CD4-positive, alpha-beta T cell treated with Interleukin-6 at 100 ng/mL for 8 hours (primary cell): ENCODE results near the gene CD34.

Experiments used
- DNase-seq: peaks from one replicate; pipeline ENCODE4 v3.0.0-alpha.2; 2020; ENCODE audit warnings: mixed read lengths, low spot score

Gene CD34

DNA sequence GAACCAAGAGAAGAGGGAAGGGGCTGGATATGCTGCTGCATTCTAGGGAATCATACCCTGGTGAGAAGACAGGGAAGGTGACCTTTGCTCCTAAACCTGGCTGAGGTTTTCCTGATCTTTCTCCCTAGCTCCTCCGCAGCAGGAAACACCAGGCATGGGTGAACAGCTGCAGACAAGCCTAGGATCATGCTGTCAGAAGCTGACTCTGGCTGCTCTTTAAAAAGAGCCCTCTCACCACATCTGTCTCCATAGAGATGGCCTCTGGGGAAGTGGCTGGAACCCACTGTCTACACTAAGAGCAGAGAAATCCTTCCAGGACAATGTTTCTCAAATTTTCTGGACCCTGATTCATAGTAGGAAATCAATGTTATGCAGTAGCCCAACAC, 57.6 kb downstream of the CD34 start:
- DNase-seq, result no peak

DNA sequence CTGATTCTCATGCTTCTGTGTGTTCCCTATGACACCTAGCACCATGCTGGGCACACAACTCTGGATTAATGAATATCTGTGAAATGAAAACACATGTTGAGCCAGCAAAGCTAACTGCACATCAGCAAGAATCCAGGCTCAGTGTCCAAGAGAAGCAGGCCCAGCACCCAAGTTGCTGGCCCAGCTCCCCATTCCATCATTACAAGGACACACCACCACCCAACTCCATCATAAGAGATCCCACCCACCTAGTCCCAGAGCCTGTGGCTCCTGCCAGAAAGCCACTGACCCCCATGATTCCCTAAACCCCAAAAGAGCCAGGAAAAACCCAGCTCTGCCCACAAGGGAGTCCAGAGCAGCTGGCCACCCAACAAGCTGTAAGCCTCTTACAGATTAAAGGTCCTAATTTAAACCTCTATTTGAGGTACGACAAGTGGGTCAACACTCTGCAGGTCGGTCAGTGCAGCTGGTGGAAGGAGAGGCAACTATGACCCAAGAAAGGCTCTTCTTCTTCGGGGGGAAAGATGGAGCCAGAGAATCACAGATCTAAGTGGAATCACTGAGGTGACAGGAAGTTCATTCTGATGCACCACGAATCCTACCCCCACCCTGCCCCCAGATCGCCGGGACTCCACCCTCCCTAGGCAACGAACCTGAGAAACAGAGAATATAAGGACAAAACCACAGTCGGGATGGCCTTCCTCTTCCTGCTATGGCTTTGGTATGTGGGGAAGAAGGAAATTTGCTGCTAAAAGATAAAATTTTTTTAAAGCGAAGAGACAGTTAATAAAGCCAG, 58.2 kb downstream of the CD34 start:
- no peak for DNase-seq

DNA sequence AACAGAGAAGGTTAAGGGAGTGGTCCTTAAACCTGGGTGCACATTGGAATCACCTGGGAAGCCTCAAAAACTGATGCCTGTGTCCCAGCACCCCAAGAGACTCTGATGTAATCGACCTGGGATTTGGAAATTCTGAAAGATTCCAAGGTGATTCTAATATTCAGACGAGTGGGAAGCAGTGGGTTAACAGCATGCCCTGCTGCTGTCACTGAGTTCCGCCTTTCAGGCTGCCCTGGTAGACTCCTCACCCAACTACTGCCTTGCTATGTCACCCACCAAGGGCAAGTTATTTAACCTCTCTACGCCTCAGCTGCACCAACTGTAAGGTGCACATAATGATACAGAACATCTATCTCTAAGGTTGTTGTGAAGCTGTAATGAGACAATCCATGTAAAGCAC, 59.2 kb downstream of the CD34 start:
- no peak for DNase-seq

DNA sequence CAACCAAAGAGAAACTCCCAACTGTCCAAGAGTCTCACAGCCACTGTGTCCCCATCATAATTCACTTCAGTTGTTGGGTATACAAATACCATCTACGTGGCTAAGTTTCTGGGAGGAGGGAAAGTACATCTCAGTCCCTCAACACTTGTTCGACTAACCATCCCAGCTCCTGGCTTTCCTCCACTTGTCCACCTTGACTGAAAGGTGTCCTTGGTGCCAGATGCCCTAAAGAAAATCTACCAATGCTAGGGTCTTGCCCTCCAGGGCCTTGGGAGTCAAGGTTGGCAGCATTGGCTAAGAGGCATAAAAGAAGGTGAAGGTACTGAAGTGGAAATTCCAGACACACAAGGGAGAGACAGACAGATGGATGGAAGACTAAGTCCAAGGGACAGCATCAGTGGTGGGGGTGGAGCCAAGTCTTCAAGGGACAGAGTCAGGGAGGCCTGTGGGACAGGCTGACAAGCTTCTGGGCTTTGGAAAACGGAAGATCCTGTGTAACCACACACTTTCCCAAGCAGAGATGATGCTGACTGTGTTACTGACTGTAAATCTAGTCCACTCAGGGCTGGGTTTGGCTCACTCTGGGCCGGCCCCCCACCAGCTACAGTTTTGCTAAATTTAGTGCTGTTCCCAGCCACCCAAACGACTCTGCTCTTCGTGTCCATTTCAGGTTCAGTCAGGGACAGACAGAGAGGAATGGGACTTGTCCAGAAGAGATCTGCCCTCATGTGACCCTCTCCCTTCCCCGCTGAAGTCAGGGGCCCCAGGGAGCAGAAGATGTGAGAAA, 60.1 kb downstream of the CD34 start:
- no peak for DNase-seq

DNA sequence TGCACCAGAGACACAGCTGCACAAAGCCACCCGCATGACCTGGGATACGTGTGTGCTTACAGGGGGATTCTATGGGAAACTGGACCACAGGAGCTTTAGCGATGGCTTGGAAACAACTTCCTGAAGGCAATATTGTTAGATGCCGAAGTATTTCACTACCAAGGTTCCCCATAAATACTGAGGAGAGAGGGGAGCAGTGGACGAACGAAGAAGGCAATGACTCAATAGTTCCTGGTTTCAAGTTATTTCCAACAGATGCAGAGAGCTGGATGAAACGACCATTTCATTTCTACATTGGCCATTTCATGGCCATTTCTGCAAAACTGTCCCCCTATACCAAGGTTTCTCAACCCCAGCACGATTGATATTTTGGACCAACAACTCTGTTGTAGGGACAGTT, 61.3 kb downstream of the CD34 start:
- no peak for DNase-seq

DNA sequence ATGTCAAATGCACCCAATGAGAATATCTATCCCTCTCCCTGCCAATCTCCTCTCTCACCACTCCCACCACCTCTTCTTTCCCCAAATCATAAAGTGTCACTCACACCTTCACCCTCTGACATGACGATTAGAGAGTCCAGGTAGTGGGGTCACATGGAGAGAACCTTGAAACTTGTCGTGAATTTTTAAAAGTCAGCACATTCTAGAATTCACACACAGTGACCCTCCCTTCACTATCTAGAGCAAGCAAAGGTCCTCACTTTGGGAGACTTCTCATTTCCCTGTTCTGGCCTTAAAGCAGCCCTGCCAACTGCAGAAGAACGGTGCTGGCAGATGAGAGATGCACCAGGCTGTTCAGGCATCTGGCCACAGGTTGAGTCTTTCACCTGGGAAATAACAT, 61.9 kb downstream of the CD34 start:
- no peak for DNase-seq

DNA sequence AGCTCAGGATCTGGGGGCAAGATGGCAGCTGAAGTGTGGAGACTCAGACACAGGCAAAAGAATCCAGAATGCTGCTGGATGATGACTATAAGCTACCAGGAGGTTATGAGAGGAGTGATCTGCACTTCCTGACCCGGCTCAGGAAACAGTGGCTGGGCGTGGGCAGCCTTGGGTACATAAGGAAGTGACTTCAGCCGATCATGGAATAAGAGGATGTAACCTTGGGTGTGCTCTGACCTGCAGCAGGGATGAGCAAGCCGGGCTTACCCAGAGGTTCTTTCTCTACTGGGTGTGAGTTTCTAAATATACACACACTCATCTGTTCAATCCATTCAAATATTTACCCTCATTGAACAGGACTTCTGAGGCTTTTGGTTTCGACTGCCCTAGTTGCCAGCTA, 62.7 kb downstream of the CD34 start:
- peak; percentile 30 for DNase-seq

DNA sequence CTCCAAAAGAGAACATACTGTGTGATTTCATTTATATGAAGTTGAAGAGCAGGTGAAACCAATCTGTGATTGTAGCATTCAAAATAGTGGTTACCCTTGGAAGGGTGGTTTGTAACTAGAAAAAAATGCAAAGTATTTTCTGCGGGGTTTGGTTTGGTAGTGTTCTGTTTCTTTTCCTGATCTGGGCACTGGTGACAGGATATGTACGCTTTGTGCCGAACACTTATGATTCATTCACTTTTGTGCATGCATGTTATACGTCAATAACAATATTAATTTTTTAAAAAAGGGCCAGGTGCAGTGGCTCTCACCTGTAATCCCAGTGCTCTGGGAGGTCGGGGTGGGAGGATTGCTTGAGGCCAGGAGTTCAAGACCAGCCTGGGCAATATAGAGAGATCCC, 63.8 kb downstream of the CD34 start:
- no peak for DNase-seq

DNA sequence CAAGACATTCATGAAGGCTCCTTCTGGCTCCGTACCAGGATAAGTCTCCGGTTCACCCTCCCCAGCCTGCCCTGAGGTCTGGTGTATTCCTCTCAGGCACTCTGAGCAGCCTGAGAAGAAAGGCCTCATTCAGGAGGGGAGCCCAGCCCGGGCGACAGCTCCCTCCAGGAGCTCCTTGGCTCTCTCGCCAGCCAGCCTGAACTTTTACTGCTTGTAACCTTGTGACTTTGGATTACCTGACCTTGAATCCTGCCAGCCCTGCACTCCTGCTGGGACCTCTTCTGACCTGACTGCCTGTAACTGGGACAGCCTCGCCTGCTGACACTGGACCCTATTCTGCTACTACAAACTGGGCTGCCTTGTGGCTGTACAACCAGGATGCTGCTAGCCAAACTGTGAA, 65.8 kb downstream of the CD34 start:
- no peak for DNase-seq

DNA sequence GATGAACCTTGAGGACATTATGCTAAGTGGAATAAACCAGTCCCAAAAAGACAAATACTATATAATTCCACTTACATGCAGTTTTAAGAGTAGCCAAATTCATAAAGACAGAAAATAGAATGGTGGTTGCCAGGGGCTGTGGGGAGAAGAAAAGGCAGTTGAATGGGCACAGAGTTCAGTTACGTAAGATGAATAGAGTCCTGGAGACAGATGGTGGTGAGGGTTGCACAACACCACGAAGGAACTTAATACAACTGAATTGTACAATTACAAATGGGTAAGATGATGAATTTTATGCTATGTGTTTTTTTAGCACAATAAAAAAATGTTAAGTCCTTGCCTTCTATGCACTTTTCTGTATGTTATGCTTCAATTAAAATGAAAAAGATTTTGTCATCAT, 66.6 kb downstream of the CD34 start:
- DNase-seq, result no peak

DNA sequence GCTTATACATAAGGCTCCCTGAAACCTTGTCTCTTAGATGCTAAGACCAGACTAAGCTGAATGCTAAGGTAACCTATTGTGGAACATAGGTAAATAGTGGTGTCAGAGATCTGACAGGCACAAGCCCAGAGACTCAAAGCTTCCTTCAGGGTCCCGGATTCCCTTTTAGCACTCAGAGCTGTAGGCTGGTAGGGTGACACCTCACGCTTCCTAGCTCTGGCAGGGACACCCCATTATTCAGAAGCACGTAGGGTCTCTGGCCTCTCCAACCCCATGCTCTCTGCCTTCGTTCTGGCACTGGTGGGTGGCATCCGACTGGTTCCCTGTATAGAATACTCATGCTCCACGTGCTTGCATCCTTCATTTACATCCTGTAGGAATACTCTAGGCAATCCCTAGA, 68.4 kb downstream of the CD34 start:
- no peak for DNase-seq

DNA sequence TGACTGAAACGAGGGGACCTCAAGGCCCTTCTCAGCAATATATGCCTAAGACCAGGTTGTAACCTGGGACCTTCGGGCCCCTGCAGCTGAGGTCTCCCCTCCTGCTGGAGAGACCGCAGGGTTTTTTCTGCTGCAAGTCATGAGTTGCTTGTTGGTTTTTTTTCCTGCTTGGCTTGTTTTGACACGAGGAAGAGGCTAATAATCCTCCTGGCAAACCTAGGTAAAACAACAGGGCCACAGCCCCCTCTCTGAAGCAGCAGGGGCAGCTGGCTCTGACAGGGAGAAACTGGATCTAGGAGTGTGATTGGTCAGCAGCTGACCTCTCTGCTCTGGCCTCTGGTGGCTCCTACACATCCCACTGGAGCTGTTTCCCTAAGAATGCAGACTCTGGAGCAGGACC, 69.0 kb downstream of the CD34 start:
- no peak for DNase-seq

DNA sequence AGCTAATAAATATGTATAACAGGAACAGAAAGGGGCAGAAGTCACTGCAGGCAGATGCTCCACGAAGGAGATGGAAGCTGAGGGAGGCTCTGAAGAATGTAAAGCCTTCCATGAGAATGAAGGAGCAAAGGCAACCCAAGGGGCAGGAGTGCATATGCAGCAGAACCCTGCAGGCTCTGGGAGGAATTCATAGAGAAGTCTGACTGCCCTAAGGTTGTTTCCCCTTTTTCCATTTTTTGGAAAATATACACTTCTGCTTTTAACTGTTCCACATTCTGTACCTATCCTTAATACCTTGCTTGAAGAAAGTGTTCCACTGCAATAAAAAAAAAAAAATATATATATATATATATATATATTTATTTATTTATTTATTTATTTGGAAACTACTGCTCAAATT, 69.6 kb downstream of the CD34 start:
- DNase-seq, result no peak

DNA sequence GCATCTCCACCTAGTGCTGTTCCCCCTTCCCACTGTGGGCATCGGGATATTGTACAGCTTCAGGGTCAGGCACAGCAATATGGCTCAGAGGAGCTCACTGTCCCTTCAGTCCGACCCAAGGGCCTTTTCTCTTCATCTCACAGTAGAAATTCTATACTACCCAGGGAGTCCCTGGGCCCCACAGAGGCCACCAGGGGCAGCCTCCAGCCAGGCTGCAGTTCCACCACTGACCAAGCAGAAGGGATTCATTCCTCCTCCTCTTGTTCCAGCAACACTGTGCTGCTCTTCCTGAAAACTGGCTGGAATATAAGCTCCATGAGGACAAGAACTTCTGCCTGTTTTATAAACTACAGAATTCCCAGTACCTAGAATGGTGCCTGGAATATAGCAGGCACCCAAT, 70.5 kb downstream of the CD34 start:
- DNase-seq, result no peak

DNA sequence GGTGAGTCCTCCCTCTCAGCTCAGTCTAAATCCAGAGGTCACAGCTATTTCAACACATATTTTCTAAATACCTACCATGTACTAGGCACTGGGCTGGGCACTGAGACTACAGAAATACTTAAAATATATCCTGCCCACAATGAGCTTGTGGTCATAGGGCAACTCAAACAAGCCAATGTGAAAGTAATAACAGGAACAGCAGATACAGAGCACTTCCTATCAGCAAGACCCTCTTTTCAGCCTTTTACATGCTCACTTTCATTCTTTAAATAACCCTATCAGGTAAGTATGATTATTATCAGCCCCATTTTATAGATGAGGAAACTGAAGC, 71.9 kb downstream of the CD34 start:
- no peak for DNase-seq

DNA sequence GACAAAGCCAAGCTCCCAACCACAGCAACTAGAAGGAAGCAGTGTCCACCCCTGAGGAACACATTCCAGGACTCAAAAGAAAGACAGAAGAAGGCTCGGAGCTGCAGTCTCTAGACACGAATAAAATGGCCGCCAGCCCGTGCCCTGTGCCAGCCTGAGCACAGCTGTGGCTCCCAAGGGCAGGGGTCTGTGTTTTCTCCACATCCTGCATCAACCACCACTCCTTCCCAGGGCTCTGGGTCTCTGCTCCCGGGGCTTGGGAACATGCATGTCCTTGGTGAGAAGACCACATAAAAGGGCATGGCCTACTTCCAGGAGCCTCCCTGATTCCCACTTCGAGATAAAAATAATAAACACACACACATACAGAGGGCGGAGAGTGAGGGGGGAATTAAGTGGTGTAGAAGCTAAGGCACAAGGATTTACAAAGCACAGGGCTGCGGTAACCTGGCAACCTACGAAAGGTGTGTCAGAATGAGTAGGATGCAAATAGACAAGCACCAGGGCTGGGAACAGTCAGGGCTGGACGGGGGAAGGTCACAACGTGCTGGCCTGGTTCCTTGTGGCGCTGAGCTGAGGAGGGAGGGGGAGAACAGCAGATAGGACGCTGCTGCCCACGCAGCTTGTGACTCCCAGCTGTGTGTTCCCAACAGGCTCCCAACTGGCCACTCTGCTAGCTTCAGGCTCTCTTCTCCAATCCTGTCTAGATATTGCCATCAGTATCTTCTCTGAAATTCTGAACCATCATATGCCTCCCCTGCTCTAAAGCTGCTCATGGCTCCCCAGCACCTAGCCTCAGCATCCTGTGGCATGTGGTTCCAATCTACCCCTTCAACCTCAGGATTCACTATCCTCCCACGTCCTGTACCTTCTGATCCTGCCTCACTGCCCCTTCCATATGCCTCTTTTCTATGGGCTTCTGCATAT, 72.5 kb downstream of the CD34 start:
- DNase-seq, result no peak

DNA sequence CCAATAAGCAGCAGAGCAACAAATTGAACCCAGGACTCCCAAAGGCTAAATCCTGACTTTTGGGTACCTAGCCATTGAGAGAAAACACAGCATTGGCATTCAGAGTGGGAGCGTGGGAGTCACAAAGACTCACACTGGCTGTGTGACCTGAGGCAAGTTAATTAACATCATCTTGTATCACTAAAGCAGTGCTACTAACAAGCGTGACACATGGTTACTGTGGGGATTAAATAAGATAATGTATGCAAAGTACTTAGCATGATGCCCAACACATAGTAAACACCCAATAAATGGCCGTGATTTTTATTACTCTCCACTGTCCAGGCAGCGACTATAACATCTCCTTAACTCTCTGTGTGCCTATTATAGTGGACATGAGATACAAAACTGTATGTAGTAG, 73.3 kb downstream of the CD34 start:
- DNase-seq, result no peak

DNA sequence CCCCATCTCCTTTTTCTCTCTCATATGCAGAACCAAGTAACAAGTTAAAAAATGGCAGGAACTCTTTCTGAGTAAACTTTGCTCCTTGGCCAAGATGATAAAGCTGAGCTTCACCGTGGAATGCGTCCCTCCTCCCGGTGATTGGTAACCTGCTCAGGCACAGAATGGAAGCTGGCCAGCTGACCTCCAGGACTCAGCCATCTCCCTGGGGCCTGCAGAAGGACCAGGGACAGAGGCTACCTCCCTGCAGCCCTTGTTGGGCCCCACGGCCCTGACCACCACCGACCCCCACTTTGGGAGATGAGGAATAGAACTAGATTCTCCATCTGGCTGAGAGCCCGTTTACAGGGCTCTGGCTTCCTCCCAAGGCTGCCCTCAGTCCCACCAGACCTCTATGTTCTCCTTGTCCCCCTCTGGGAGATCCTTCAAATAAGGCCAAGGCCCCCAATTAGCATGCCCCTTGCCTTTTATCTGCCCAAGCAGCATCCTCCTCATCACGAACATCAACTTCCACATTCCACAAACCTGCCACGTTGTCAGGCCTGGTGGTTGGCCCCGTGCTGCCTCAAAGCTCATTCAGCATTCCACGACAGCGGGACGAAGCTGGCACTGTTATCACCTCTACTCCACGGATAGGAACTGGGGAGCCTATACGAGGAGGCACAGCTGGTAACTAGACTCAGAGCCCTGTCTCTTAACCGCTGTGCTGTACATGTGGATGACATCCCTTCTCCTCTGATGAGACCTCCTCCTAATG, 74.2 kb downstream of the CD34 start:
- no peak for DNase-seq

DNA sequence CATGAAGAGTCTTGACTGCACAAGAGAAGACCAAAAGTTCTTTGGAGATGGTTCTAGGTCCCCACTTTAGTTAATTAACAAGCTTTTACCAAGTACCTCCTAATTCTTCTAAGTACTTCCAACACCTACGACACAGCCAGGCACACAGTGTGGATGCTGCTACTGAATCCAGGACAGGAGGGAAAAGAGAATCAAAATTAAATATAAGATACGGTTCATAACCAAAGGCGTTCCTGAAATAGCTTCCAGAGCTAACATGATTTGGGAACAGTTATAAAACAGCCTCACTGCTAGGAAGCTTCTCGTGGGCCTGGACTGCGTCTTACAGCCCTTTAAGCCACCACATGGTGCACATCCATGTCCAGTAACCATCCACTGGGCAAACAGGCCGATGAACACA, 75.0 kb downstream of the CD34 start:
- no peak for DNase-seq

DNA sequence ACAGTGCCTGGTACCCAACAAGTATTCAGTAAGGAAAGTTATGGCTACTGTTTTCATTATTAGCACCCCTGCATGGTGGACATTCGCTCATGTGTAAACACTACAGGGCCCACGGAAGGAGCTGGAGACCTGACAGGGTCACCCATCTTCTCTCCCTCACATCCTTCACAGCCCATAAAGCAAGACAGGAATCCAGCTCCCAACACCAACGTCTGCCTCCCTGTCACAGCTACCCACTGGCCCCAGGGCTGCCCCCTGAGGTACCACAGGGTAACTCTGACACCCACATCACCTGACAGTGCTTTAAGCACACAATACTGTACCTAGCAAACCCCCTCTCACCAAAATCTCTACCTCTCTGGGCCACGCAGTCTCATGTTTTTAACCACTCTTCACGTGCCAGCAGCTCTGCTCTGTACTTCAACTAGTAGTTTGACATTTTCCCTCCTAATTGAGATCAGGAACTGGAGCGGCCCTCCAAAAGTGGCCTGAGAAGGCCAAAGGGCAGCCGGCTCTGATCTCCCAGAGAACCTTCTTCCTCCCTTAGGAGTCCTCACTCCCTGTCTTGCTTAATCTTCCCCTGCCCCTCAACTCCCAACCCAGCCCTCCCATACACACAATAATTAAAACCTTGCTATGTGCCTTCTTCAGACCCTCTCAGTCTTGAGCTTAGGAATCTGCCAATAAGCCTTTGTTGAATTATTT, 76.8 kb downstream of the CD34 start:
- no peak for DNase-seq

DNA sequence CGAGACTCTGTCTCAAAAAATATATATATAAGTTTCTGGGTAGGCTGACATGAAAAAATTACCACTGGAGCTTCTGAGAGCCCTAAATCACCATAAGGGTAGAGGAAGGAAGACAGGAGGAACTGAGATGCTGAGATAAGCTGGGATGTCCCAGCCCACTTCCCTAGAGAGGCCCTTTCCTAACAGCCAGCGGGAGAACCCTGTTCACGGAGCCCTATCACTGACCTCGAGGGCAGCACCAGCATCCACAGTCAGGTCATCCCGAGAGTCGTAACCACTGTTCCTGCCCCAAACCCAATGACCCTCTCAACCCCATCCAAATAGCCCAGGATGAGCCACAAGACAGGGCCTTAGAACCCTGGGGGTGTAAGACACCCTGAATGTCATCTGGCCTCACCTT, 77.5 kb downstream of the CD34 start:
- no peak for DNase-seq
